GM21447 (cell line): ENCODE results near the gene HLA-DRA.
A peak's percentile ranks its signal among the peaks of the same experiment; 100 is the strongest.

ENCODE experiments used
- ATAC-seq: cut with Tn5 transposase; IDR thresholded peaks from one replicate; pipeline ENCODE4 v1.9.1; 2021; ENCODE audit not compliant: unreplicated experiment

Gene HLA-DRA

DNA sequence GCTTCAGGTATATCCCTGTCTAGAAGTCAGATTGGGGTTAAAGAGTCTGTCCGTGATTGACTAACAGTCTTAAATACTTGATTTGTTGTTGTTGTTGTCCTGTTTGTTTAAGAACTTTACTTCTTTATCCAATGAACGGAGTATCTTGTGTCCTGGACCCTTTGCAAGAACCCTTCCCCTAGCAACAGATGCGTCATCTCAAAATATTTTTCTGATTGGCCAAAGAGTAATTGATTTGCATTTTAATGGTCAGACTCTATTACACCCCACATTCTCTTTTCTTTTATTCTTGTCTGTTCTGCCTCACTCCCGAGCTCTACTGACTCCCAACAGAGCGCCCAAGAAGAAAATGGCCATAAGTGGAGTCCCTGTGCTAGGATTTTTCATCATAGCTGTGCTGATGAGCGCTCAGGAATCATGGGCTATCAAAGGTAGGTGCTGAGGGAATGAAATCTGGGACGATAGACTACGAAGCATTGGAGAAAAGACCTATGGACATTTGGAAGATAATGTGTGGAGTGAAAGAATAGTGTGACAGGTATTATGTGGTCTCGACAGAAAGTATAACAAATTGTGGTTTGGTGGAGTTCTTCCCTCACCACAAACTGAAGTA is at the start of gene HLA-DRA:
Gene HLA-DRA, plus strand, starts transcription at position 286 of the 613 bp plus-strand sequence. Its CDS starts 64 bp downstream, at position 350.
- ATAC-seq, result peak; percentile 55

- ATAC-seq, result no peak
Measured at GRCh38 chr6:32391505-32391904, 48.2 kb upstream of the HLA-DRA start.

GRCh38 chr6:32393665-32394420 is 45.8 kb upstream of the HLA-DRA start:
- ATAC-seq, result no peak

DNA sequence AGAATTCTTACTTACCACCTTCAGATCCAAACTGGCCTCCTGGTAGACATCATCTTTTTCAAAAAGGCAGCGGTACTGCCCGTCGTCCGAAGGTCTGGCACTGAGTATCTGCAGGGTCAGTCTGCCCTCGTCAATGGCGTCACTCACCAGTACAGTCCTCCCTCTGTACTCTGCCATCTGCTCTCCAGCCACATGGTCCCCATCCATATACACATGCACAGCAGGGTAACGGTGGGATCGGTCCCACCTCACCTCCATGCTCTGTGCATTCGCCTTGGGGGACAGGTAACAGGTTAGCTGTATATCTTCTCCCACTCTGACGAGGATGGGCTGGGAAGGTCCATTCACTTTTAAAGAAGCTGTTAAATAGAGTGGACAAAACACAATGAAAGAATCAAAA is 43.7 kb upstream of the HLA-DRA start:
- no peak for ATAC-seq

GRCh38 chr6:32397252-32397920 is 42.3 kb upstream of the HLA-DRA start:
- ATAC-seq, result peak; percentile 86

DNA sequence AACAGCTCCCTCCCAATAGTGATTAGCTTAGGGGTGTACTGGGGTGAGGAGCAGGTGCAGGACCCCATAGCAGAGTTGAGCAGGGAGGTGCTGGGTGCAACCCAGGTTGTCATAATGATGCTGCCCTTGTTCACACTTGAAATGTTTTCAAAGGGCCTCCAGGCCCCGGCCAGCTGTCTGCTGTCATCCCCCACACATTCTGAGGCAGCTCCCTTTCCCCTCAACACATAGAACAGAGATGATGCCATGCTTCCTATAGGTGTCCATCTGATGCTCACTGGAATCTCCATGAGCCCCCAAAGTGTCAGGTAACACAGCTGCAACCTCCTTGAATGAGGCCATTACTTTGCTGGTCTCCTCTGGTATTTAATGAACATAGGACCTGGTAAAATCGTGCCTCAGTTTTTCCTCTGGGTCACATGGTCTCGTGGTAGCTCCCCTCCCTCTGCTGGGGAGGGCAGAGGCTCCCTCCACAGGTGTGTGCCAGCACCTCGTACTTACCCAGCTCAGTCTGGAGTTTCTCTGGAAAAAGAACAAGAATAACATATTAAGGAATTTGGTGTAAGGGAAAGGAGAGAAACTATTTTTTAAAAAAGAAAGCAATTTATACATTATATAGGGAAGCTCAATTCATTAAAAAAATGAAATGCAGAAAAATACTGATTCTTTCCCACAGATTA is 38.3 kb upstream of the HLA-DRA start:
- no peak for ATAC-seq

GRCh38 chr6:32402812-32403211 is 36.9 kb upstream of the HLA-DRA start:
- ATAC-seq, result no peak

DNA sequence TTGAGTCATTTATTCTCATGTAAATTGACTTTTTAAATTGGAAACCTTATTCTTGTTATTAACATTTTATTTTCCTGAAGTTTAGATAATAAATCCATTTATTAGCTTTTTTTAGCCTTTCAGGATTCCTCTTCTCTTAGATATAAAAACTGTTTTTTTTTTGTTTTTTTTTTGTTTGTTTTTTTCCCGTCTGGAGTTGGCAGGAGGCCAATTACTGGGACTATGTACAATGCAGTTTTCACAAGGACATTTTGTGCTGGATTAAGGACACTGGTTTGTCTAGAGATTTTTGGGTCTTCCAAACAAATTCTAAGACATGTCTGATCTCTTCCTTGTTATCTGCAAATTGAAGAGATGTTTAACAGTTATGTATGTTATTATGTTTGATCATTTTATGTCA is 34.0 kb upstream of the HLA-DRA start:
- ATAC-seq, result no peak

GRCh38 chr6:32406197-32406596 is 33.5 kb upstream of the HLA-DRA start:
- no peak for ATAC-seq

DNA sequence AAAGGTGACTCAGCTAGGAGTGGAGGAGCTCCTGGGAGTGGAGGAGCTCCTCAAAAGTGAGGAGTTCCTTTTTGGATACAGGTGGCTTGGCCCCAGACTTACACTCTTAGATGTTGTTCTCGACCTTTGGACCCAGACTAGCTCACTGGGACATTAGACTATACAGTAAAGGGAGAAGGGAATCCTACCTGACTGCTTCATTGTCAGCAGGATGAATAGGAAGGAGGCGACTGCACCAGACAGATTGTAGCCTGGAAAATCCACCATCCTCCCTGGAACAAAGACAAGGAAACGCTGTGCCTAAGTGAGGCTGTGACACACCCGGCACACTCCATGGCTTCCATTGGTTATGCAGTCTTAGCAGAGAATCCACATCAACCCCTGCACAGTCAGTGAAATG is 32.8 kb upstream of the HLA-DRA start, which contains the start of gene BTNL2:
Gene BTNL2, minus strand, starts transcription at position 325 of the 400 bp plus-strand sequence. Its CDS starts 58 bp downstream, at position 267.
- no peak for ATAC-seq

- ATAC-seq, result no peak
Measured at GRCh38 chr6:32410906-32411305, 28.8 kb upstream of the HLA-DRA start.

GRCh38 chr6:32411566-32412327 is 27.9 kb upstream of the HLA-DRA start:
- no peak for ATAC-seq

DNA sequence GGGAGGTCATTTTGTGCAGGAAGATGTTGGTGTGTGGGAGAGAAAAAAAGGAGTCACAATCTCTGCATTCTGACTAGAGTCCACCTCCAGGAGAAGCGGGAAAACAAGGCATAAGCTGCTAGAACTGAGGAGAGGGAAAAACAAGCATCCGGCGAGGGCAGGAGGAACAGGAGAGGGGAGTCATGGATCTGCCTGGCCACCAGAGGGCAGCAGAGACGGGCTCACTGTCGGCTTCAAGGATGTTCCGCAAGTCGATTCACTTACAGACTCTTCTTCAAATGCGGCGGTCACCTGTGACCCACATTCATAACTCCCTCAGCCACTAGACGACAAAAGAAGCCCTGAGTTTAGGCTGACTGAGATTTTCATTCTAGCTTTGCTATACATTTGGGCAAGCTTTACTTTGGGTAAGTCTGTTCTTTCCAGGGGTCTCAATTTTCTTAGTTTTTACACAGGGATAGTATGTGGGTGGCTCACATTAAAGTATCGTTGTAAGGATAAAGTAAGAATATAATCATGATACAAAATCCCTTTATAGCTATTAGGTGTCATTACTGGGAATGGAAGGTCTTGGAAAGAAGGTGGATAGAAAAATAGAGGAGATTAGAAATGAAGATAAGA is 26.1 kb upstream of the HLA-DRA start:
- no peak for ATAC-seq

DNA sequence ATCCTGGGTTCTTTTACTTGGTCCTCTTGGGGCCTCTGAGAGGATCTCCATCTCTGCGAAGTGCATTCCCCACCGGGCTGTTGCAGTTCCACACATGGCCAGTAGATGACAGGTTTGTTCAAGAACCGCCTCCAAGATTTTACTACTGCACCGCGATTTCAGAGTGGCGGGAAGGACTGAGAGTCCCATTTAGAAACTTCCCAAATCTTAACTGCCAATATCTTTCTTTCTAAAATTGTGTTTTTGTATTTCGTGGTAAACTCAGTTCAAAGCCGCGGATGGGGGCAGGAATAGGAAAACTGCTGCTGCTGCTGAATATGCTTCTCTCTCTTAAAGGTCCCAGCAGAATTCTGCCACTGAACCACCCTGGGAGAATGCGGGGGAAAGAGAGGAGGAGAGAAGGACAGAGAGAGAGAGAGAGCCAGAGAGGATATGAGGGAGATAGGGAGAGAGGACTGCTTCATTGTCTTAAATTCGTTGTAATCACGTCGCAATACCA is 24.1 kb upstream of the HLA-DRA start:
- no peak for ATAC-seq

GRCh38 chr6:32416036-32416435 is 23.7 kb upstream of the HLA-DRA start:
- ATAC-seq, result no peak

GRCh38 chr6:32424589-32425300 is 14.9 kb upstream of the HLA-DRA start:
- no peak for ATAC-seq

DNA sequence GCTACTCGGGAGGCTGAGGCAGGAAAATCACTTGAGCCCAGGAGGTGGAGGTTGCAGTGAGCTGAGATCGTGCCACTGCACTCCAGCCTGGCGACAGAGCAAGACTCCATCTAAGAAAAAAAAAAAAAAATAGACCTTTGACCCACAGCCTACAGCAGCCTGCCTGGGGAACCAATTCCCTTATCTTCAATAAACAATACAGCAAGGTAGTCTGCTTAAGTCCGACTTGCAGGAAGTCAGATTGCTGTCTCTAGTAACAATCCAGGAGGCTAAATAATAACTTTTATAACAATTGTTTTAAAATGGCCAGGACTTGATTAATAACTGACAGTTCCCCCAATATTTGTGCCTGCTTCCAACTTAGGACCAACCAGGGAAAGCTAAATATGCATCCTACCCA is 13.3 kb upstream of the HLA-DRA start:
- no peak for ATAC-seq

GRCh38 chr6:32427218-32427617 is 12.5 kb upstream of the HLA-DRA start:
- ATAC-seq, result no peak

GRCh38 chr6:32427934-32428474 is 11.7 kb upstream of the HLA-DRA start:
- no peak for ATAC-seq
